ENCODE measurements around the gene PHF10. TPM values are rescaled to one million over a fixed set of nuclear protein-coding genes. Genes with fewer than 3 reads are reported as not detected.

The PHF10 gene
- total RNA-seq, 4 donors from 2014 or later: 64.6 to 96.5 (median 78.0) TPM

DNA sequence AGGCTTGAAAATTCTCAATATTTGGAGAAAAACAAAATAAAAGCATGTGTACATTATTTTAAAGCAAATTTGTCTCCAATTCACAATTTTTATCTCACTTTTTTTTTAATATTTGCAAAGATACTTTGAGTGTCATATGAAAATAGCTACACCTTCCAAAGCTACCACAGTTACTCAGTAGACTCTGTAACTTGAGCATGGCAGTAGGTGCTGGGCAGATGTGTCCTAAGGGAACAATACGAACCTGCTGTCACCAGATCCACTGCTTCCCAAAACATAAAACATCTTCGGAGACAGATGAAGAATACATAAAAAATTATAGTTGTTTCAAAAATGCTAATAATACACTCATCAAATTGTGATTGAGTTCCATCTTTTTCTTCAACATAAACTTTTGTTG is 33.0 kb downstream of the PHF10 start:
- Histone ChIP-seq H3K4me3 (no peak overlapping the region), H3K36me3 (peaks cover 0 to 21% (median 13%) of the 10 kb centered on the region in 4 donors), H3K9me3 (peaks cover 0 to 4% (median 2%) of the 10 kb centered on the region in 4 donors), H3K27ac (replicated peaks in 1 of 4) (no peak overlapping the region), H3K4me1 (no peaks in the 10 kb centered on the region), H3K27me3 (no peaks in the 10 kb centered on the region)
- TF ChIP-seq POLR2AphosphoS5 (IDR thresholded peaks at IDR 0.05): no peak
- TF ChIP-seq EP300 (IDR thresholded peaks at IDR 0.05): no peak
- TF ChIP-seq, protein P1, sequence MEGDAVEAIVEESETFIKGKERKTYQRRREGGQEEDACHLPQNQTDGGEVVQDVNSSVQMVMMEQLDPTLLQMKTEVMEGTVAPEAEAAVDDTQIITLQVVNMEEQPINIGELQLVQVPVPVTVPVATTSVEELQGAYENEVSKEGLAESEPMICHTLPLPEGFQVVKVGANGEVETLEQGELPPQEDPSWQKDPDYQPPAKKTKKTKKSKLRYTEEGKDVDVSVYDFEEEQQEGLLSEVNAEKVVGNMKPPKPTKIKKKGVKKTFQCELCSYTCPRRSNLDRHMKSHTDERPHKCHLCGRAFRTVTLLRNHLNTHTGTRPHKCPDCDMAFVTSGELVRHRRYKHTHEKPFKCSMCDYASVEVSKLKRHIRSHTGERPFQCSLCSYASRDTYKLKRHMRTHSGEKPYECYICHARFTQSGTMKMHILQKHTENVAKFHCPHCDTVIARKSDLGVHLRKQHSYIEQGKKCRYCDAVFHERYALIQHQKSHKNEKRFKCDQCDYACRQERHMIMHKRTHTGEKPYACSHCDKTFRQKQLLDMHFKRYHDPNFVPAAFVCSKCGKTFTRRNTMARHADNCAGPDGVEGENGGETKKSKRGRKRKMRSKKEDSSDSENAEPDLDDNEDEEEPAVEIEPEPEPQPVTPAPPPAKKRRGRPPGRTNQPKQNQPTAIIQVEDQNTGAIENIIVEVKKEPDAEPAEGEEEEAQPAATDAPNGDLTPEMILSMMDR (IDR thresholded peaks at IDR 0.05): no peak
- TF ChIP-seq POLR2A (IDR thresholded peaks at IDR 0.05; ENCODE audit: low read depth): no peak
- intact Hi-C loops (cut with DNase I): no loop called here
- 98% methylated on average over 2 of the region's 2 CpGs for WGBS
- no peak for DNase-seq (ENCODE audit: extremely low spot score)

DNA sequence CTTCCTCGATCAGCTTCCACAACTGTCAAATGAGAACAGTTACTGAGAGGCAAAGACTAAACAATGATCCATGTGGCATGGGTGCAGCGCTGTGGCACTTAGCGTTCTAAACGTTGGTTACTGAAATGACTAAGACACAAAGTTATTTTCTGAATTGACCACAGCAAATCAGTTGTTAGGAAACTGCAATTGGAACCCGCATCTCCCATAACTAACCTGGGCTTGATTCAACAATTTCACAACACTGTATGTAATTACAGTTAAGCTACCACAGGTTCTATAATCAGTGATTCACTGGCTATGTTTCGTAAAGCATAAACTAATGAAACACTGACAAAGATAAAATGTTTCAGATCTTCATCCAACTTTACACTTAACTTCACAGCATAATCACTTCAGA is 35.0 kb downstream of the PHF10 start:
- TF ChIP-seq EP300 (IDR thresholded peaks at IDR 0.05): no peak
- TF ChIP-seq POLR2A (IDR thresholded peaks at IDR 0.05; ENCODE audit: low read depth): no peak
- no peak for TF ChIP-seq POLR2AphosphoS5 (IDR thresholded peaks at IDR 0.05)
- TF ChIP-seq, protein P1 (IDR thresholded peaks at IDR 0.05): no peak
- intact Hi-C loops (cut with DNase I): no loop called here
- no peak for DNase-seq (ENCODE audit: extremely low spot score)
- Histone ChIP-seq H3K27me3 (no peaks in the 10 kb centered on the region), H3K4me3 (no peak overlapping the region), H3K27ac (replicated peaks in 1 of 4) (no peak overlapping the region), H3K36me3 (peaks cover 0 to 29% (median 15%) of the 10 kb centered on the region in 4 donors), H3K4me1 (no peaks in the 10 kb centered on the region), H3K9me3 (peaks cover 0 to 11% (median 9%) of the 10 kb centered on the region in 4 donors)
- WGBS: 92% methylated on average over 6 of the region's 6 CpGs

DNA sequence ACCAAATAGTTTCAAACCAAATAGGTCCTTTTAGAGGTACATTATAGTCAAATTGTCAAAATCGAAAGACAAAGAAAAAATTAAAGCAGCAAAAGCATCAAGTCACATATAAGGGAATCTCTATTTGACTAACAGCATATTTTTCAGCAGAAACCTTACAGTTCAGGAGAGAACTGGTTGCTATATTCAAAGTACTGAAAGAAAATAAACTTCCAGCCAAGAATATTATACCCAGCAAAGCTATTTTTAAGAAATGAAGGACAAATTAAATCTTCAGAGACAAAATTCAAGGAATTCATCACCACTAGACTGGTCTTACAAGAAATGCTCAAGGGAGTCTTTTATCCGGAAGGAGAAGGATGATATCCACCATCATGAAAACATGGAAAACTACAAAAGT is 38.4 kb downstream of the PHF10 start:
- intact Hi-C loops (cut with DNase I): no loop called here
- Histone ChIP-seq H3K4me1 (no peaks in the 10 kb centered on the region), H3K9me3 (peaks cover 0 to 11% (median 9%) of the 10 kb centered on the region in 4 donors), H3K27me3 (no peaks in the 10 kb centered on the region), H3K36me3 (peaks cover 0 to 39% (median 27%) of the 10 kb centered on the region in 4 donors), H3K27ac (replicated peaks in 1 of 4) (no peak overlapping the region), H3K4me3 (no peak overlapping the region)
- 92% methylated on average over 2 of the region's 2 CpGs for WGBS
- TF ChIP-seq, protein P1 (IDR thresholded peaks at IDR 0.05): no peak
- DNase-seq (ENCODE audit: extremely low spot score): no peak

DNA sequence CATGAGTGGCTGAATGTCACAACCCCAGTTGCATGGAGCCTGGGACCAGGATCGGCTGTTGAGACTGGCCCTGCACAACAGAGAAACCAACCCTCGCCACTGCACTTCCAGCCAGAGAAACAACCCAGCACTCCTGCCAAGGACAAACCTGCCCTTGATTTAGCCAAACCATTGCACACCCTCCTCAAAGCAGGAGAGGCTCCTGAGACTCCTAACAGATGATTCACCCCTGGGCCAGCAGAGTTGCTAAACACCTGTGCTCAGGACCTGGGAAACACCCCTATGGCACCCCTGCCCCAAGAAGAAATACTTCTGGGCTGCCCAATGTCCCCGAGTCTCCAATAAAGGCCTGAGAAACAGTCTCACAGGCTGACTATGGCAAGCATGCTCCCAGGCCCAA is 40.2 kb downstream of the PHF10 start:
- no peak for DNase-seq (ENCODE audit: extremely low spot score)
- WGBS: 100% methylated on average over 1 of the region's 3 CpGs
- TF ChIP-seq, protein P1 (IDR thresholded peaks at IDR 0.05): no peak
- TF ChIP-seq EP300 (IDR thresholded peaks at IDR 0.05) (no peak), POLR2A (IDR thresholded peaks at IDR 0.05; ENCODE audit: low read depth) (no peak), POLR2AphosphoS5 (IDR thresholded peaks at IDR 0.05) (no peak)
- no peak overlapping the region for H3K4me3 ChIP-seq
- peaks cover 0 to 11% (median 9%) of the 10 kb centered on the region in 4 donors for H3K9me3 ChIP-seq
- no peaks in the 10 kb centered on the region for H3K4me1 ChIP-seq
- H3K36me3 ChIP-seq: peaks cover 0 to 44% (median 24%) of the 10 kb centered on the region in 4 donors
- no peak overlapping the region for H3K27ac ChIP-seq (replicated peaks in 1 of 4)
- no peaks in the 10 kb centered on the region for H3K27me3 ChIP-seq
- intact Hi-C loops (cut with DNase I): no loop called here

DNA sequence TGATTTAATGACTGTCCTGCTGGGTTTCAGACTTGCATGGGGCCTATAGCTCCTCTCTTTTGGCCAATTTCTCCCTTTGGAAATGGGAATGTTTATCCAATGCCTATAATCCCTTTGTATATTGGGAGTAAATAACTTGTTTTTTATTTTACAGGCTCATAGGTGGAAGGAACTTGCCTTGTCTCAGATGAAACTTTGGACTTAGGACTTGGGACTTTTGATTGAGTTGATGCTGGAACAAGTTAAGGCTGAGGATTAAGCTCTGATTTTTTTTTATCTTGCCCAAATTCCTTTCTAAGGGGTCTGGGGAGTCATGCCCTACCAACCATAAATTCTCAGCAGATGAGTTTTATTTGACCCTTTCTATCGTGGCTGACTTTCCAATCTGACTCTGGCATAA is 46.0 kb downstream of the PHF10 start:
- H3K27me3 ChIP-seq: no peaks in the 10 kb centered on the region
- peaks cover 0 to 5% (median 0%) of the 10 kb centered on the region in 4 donors for H3K4me1 ChIP-seq
- intact Hi-C loops (cut with DNase I): no loop called here
- H3K9me3 ChIP-seq: no peaks in the 10 kb centered on the region
- H3K27ac ChIP-seq (replicated peaks in 1 of 4): no peak overlapping the region
- no peak overlapping the region for H3K4me3 ChIP-seq
- TF ChIP-seq POLR2AphosphoS5 (IDR thresholded peaks at IDR 0.05): no peak
- no peak for TF ChIP-seq EP300 (IDR thresholded peaks at IDR 0.05)
- no peak for TF ChIP-seq POLR2A (IDR thresholded peaks at IDR 0.05; ENCODE audit: low read depth)
- TF ChIP-seq, protein P1 (IDR thresholded peaks at IDR 0.05): no peak
- DNase-seq (ENCODE audit: extremely low spot score): no peak
- peaks cover 0 to 25% (median 14%) of the 10 kb centered on the region in 4 donors for H3K36me3 ChIP-seq
- 88% methylated on average over 1 of the region's 1 CpG for WGBS
